KOPT-K1 (cell line): ENCODE results near the gene MYH16.
"Not testable (repeated sequence)": the region's sequence is repeated elsewhere in the genome, so short reads cannot be mapped to it uniquely, and the experiment has no call there.

Source experiments
- H3K27ac ChIP-seq: fragments of 200-600 bp; sonication (generic); 2 replicates; pipeline ENCODE4 v1.5.1; 2016; ENCODE audit warnings: antibody characterized with exemption, mild to moderate bottlenecking, low read depth, low read length; ENCODE audit not compliant: poor library complexity, severe bottlenecking
- H3K36me3 ChIP-seq: fragments of 200-600 bp; sonication (generic); 2 replicates; pipeline ENCODE4 v1.5.1; 2017; ENCODE audit warnings: antibody characterized with exemption, mild to moderate bottlenecking, low read length, moderate library complexity; ENCODE audit not compliant: insufficient read depth
- H3K9me3 ChIP-seq: fragments of 200-600 bp; sonication (generic); 2 replicates; pipeline ENCODE4 v1.5.1; 2017; ENCODE audit warnings: antibody characterized with exemption, low read length, mild to moderate bottlenecking; ENCODE audit not compliant: insufficient read depth, poor library complexity, severe bottlenecking

MYH16 gene

GRCh38 chr7:99272476-99273045, at the start of gene MYH16:
TSS of gene MYH16 (plus strand) at chr7:99272839.
- no peaks in the 10 kb centered on the region for H3K9me3 ChIP-seq
- H3K36me3 ChIP-seq, result no peaks in the 10 kb centered on the region
- H3K27ac ChIP-seq, result no peak within 1 kb of the TSS

DNA sequence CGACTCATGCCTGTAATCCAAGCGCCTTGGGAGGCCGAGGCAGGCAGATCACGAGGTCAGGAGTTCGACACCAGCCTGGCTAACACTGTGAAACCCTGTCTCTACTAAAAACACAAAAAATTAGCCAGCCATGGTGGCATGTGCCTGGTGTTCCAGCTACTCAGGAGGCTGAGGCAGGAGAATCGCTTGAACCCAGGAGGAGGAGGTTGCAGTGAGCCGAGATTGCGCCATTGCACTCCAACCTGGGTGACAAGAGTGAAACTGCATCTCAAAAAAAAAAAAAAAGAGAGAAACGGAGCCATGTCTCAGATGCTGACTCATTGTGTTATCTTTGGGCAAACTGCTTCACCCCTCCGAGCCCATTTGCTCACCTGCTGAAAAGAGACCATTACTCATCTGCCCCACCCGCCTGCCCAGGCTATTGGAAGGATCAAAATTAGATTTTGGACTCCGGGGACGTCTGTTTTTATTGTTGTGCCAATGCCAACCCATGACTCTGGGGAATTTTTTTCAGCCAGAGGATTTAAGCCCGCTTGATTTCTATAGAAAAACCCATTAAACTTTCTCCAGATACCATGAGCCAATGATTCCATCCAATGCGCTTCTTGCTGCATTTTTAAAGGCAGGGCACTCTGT, 48.3 kb upstream of the MYH16 start:
- H3K27ac ChIP-seq, H3K36me3 ChIP-seq: not testable (repeated sequence)

GRCh38 chr7:99224899-99225265, 47.8 kb upstream of the MYH16 start:
- Histone ChIP-seq H3K27ac (no peak overlapping the region), H3K36me3 (no peaks in the 10 kb centered on the region)

More for the DNA sequence above, 48.3 kb upstream of the MYH16 start:
- H3K9me3 ChIP-seq, result not testable (repeated sequence)

GRCh38 chr7:99229234-99229633, 43.4 kb upstream of the MYH16 start:
- Histone ChIP-seq H3K36me3 (no peaks in the 10 kb centered on the region), H3K9me3 (no peaks in the 10 kb centered on the region), H3K27ac (no peak overlapping the region)

More at GRCh38 chr7:99224899-99225265, 47.8 kb upstream of the MYH16 start:
- no peaks in the 10 kb centered on the region for H3K9me3 ChIP-seq

- Histone ChIP-seq H3K9me3 (peaks cover under 1% of the 10 kb centered on the region), H3K27ac (no peak overlapping the region)
Observed at GRCh38 chr7:99232082-99232770, 40.4 kb upstream of the MYH16 start.

DNA sequence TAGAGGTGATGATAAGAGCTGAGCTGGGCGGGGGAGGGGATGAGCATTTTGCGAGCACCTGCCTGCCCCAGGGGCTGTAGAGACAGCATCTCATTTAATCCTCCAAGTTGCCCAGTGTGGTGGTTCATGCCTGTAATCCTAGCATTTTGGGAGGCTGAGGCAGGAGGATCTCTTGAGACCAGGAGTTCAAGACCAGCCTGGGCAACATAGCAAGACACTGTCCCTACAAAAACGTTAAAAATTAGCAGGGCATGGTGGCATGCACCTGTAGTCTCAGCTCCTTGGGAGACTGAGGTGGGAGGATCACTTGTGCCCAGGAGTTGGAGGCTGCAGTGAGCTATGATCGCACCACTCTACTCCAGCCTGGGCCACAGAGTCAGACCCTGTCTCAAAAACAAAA, 39.7 kb upstream of the MYH16 start:
- not testable (repeated sequence) for H3K27ac ChIP-seq, H3K9me3 ChIP-seq, H3K36me3 ChIP-seq

More at GRCh38 chr7:99232082-99232770, 40.4 kb upstream of the MYH16 start:
- H3K36me3 ChIP-seq, result no peaks in the 10 kb centered on the region

DNA sequence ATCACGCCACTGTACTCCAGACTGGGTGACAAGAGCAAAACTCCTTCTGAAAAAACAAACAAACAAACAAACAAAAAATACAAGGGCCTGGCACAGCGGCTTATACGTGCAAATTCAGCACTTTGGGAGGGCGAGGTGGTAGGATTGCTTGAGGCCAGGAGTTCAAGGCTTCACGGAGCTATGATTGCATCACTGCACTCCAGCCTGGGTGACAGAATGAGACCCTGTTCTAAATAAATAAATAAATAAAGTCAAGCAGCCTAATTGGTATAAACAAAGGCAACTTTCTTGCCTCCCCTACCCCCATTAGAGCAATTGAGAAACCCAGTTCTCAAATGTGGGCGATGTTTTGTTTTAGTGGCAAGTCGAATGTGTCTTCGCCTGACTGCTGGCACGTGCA, 38.5 kb upstream of the MYH16 start:
- no peak overlapping the region for H3K27ac ChIP-seq
- no peaks in the 10 kb centered on the region for H3K36me3 ChIP-seq
- peaks cover 4% of the 10 kb centered on the region for H3K9me3 ChIP-seq

GRCh38 chr7:99235925-99236324, 36.7 kb upstream of the MYH16 start:
- peaks cover 4% of the 10 kb centered on the region for H3K9me3 ChIP-seq
- H3K36me3 ChIP-seq, result no peaks in the 10 kb centered on the region
- H3K27ac ChIP-seq, result no peak overlapping the region

DNA sequence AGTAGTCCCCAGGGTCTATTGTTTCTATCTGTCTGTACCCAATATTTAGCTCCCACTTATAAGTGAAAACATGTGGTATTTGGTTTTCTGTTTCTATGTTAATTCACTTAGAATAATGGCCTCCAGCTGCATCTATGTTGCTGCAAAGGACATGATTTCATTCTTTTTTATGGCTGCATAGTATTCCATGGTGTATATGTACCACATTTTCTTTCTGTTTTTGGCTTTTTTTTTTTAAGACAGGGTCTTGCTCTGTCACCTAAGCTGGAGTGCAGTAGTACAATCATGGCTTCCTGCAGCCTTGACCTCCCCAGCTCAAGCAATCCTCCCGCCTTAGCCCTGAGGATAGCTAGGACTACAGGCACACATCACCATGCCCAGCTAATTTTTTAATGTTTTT, 34.8 kb upstream of the MYH16 start:
- not testable (repeated sequence) for H3K9me3 ChIP-seq, H3K36me3 ChIP-seq, H3K27ac ChIP-seq

GRCh38 chr7:99238558-99239341, 33.9 kb upstream of the MYH16 start:
- Histone ChIP-seq H3K27ac (no peak overlapping the region), H3K9me3 (peaks cover 4% of the 10 kb centered on the region), H3K36me3 (no peaks in the 10 kb centered on the region)

GRCh38 chr7:99242682-99243081, 30.0 kb upstream of the MYH16 start:
- Histone ChIP-seq H3K9me3 (no peaks in the 10 kb centered on the region), H3K27ac (no peak overlapping the region), H3K36me3 (no peaks in the 10 kb centered on the region)

- Histone ChIP-seq H3K36me3 (no peaks in the 10 kb centered on the region), H3K27ac (no peak overlapping the region), H3K9me3 (no peaks in the 10 kb centered on the region)
Observed at GRCh38 chr7:99243751-99244337, 28.8 kb upstream of the MYH16 start.

DNA sequence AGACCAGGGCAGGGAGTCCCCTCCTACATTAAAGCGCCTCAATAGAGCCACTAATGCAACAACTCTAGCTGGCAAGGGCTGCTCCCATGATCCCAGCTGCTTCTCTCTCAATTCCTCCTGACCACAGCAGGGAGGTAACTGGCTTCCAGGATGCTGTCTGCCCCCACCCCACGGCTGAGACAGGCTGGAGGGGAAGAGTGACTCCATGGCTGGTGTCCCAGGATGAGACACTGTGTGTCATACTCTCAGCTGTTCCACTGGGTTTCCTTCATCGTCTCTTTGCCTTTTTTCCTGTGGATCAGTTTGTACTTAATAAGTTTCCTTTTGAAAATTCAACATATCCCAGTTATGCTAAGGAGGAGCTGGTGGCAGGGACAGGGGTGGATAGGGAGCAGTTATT, 27.7 kb upstream of the MYH16 start:
- H3K27ac ChIP-seq, result no peak overlapping the region
- no peaks in the 10 kb centered on the region for H3K36me3 ChIP-seq
- no peaks in the 10 kb centered on the region for H3K9me3 ChIP-seq

DNA sequence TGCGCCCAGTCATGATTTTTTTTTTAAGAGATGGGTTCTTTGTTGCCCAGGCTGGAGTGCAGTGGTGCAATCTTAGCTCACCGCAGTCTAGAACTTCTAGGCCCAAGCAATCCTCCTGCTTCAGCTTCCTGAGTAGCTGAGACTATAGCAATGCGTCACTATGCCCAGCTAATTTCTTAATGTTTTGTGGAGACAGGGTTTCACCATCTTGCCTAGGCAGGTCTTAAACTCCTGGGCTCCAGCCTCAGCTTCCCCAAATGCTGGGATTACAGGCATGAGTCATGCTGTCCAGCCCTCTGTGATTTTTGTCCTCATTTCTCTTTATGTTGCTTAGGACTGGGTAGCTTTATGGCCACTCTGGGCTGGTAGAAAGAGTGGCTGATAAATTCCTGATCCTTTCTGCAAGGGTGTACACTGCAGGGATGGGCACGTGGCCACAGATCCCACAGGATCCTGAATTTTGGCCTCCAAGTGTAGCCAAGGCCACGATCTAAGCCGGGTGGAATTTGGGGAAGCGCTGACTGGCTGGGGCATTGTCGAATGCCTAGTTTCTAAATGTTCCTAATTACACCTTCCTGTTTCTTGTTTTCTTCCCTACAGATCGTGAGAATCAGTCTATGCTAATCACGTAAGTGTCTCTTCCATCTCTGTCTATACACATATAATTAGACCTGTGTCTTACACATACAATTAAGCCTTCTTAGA, 24.1 kb upstream of the MYH16 start:
- H3K36me3 ChIP-seq, result no peaks in the 10 kb centered on the region
- H3K9me3 ChIP-seq, result no peaks in the 10 kb centered on the region
- H3K27ac ChIP-seq, result no peak overlapping the region
